Natural killer cell (primary cell): Measurements from ENCODE around the gene ERN1. TPM values are rescaled to one million over a fixed set of nuclear protein-coding genes. Genes with fewer than 3 reads are reported as not detected.

ENCODE experiments used
- ATAC-seq, 3 donors: fragments of 150-1000 bp in 2 of 3; fragments of 200-7000 bp in 1 of 3; cut with Tn5 transposase; 1 replicate in 1 of 3; 2 replicates in 2 of 3; pipeline ENCODE4 v1.10.0; 2021; ENCODE audit warnings: mild to moderate bottlenecking in 2 of 3, moderate library complexity in 2 of 3
- DNase-seq, 2 donors: peaks; one replicate each; pipeline versions ENCODE4 v3.0.0 to v3.0.0-alpha.2; 2013 to 2021; ENCODE audit warnings: mixed read lengths in 1 of 2
- H3K27ac ChIP-seq: one replicate; pipeline ENCODE4 v1.5.1; 2013; ENCODE audit warnings: mild to moderate bottlenecking, low read length
- H3K27me3 ChIP-seq: one replicate; pipeline ENCODE4 v1.6.1; 2013; ENCODE audit warnings: low read length; ENCODE audit not compliant: control insufficient read depth, insufficient read depth
- H3K36me3 ChIP-seq: one replicate; pipeline ENCODE4 v1.6.1; 2013; ENCODE audit warnings: low read length; ENCODE audit not compliant: control insufficient read depth, insufficient read depth
- H3K4me1 ChIP-seq: one replicate; pipeline ENCODE4 v1.6.1; 2013; ENCODE audit warnings: low read length; ENCODE audit not compliant: control insufficient read depth, insufficient read depth
- H3K4me3 ChIP-seq: one replicate; pipeline ENCODE4 v1.5.1; 2013; ENCODE audit warnings: low read length
- H3K9me3 ChIP-seq: one replicate; pipeline ENCODE4 v1.6.1; 2013; ENCODE audit warnings: low read length; ENCODE audit not compliant: control insufficient read depth, insufficient read depth
- H3K27ac Mint-ChIP-seq, 2 donors: one replicate each; pipeline ENCODE4 v1.8.0; 2022; ENCODE audit warnings: mild to moderate bottlenecking in 2 of 2, mixed read lengths in 2 of 2, moderate library complexity in 1 of 2
- H3K27me3 Mint-ChIP-seq, 2 donors: one replicate each; pipeline ENCODE4 v1.8.0; 2022; ENCODE audit warnings: low read depth in 2 of 2, mixed read lengths in 2 of 2
- H3K36me3 Mint-ChIP-seq: one replicate; pipeline ENCODE4 v1.8.0; 2022; ENCODE audit warnings: mixed read lengths
- H3K4me1 Mint-ChIP-seq, 2 donors: one replicate each; pipeline ENCODE4 v1.8.0; 2022; ENCODE audit warnings: mixed read lengths in 2 of 2
- H3K4me3 Mint-ChIP-seq: one replicate; pipeline ENCODE4 v1.8.0; 2022; ENCODE audit warnings: mild to moderate bottlenecking, moderate library complexity, mixed read lengths
- H3K9me3 Mint-ChIP-seq, 2 donors: one replicate each; pipeline ENCODE4 v1.8.0; 2022; ENCODE audit warnings: mixed read lengths in 2 of 2
- WGBS: methylation state at CpG from one replicate; pipeline ENCODE4 v1.1.7; 2013; ENCODE audit warnings: missing lambda C conversion rate; ENCODE audit not compliant: insufficient coverage; 5-methylcytosine and 5-hydroxymethylcytosine counted together
- intact Hi-C: fragments of 100-400 bp; cut with micrococcal nuclease; formaldehyde crosslinking; loops from one replicate; pipeline ENCODE4 v1.14.2; 2022
- total RNA-seq, 4 donors: library from RNA; stranded (reverse); fragments of 120-200 nt in 1 of 4; gene quantifications; one replicate each; pipeline versions ENCODE4 v1.2.3 to v1.2.4, GENCODE V29; 2013 to 2022
- TF ChIP-seq, protein P1 (sequence below): fragments of 200-600 bp; IDR thresholded peaks from one replicate; pipeline ENCODE4 v1.8.0; 2022; ENCODE audit warnings: antibody characterized with exemption

ERN1 gene
- total RNA-seq, 3 donors from 2014 or later (not counting 1 experiment from before 2014, with no cell fraction given): 52.9 to 90.5 (median 67.2) TPM

- H3K4me3 ChIP-seq: no peak overlapping the region
- peaks cover 10% of the 10 kb centered on the region for H3K36me3 Mint-ChIP-seq
- H3K9me3 Mint-ChIP-seq: no peaks in the 10 kb centered on the region
- no peak overlapping the region for H3K27ac ChIP-seq
- ATAC-seq (no peak), DNase-seq (no peak)
- no peaks in the 10 kb centered on the region for H3K4me1 Mint-ChIP-seq
- 94% methylated on average over 11 of the region's 11 CpGs for WGBS
- H3K36me3 ChIP-seq: peaks cover 16% of the 10 kb centered on the region
- TF ChIP-seq, protein P1, sequence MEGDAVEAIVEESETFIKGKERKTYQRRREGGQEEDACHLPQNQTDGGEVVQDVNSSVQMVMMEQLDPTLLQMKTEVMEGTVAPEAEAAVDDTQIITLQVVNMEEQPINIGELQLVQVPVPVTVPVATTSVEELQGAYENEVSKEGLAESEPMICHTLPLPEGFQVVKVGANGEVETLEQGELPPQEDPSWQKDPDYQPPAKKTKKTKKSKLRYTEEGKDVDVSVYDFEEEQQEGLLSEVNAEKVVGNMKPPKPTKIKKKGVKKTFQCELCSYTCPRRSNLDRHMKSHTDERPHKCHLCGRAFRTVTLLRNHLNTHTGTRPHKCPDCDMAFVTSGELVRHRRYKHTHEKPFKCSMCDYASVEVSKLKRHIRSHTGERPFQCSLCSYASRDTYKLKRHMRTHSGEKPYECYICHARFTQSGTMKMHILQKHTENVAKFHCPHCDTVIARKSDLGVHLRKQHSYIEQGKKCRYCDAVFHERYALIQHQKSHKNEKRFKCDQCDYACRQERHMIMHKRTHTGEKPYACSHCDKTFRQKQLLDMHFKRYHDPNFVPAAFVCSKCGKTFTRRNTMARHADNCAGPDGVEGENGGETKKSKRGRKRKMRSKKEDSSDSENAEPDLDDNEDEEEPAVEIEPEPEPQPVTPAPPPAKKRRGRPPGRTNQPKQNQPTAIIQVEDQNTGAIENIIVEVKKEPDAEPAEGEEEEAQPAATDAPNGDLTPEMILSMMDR: no peak
- no peaks in the 10 kb centered on the region for H3K27me3 Mint-ChIP-seq
- no peaks in the 10 kb centered on the region for H3K9me3 ChIP-seq
- no peak overlapping the region for H3K27ac Mint-ChIP-seq
- no peaks in the 10 kb centered on the region for H3K27me3 ChIP-seq
- H3K4me3 Mint-ChIP-seq: no peak overlapping the region
- intact Hi-C loops: no loop called here
- no peaks in the 10 kb centered on the region for H3K4me1 ChIP-seq
Measured at GRCh38 chr17:64155751-64156544, 26.0 kb upstream of the ERN1 start.

DNA sequence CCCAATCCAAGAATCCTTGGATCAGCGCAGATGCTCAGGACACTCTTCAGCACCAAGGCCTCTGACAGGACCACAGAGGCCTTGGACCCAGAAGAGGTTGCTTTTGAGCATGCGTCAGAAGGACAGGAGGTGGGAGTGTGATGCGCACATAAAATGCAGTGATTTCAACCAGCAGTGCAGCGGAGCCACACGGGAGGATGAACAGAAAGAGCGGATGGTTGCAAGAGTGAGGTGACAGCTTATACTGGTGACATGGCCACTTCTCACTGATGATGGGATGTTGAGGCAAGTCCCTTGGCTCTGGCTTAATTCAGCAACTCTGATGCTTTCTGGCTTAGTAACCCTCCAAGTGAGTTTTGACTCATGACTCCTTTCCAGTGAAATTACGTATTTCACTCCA, 25.2 kb upstream of the ERN1 start:
- no peaks in the 10 kb centered on the region for H3K9me3 ChIP-seq
- no peaks in the 10 kb centered on the region for H3K4me1 Mint-ChIP-seq
- peaks cover 24% of the 10 kb centered on the region for H3K36me3 ChIP-seq
- peaks cover 10% of the 10 kb centered on the region for H3K36me3 Mint-ChIP-seq
- TF ChIP-seq, protein P1: no peak
- H3K4me3 Mint-ChIP-seq: no peak overlapping the region
- 97% methylated on average over 7 of the region's 7 CpGs for WGBS
- no peak overlapping the region for H3K27ac ChIP-seq
- H3K9me3 Mint-ChIP-seq: no peaks in the 10 kb centered on the region
- no peak overlapping the region for H3K27ac Mint-ChIP-seq
- H3K27me3 ChIP-seq: no peaks in the 10 kb centered on the region
- no peak overlapping the region for H3K4me3 ChIP-seq
- H3K4me1 ChIP-seq: no peaks in the 10 kb centered on the region
- intact Hi-C loops: no loop called here
- no peak for DNase-seq
- no peaks in the 10 kb centered on the region for H3K27me3 Mint-ChIP-seq
- ATAC-seq: no peak

DNA sequence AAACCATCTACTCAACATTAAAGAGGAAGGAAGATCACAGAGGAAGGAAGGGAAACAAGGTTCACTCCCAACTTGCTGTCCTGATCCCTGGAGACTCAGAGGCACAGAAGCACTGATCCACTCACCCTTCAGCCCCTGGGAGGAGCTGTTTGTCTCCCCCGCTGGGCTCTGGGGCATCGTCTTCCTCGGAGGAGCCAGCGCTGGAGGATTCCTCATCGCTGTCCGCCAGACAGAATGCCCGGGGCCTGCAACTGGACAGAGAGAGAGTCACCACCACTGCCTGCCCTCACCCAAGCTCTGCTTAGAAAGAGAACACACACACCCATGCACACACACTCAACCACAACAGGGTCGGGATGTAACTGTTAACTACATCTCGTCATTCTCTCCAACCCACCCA, 24.8 kb upstream of the ERN1 start:
- DNase-seq (no peak), ATAC-seq (no peak)
- Histone ChIP-seq H3K9me3 (no peaks in the 10 kb centered on the region), H3K36me3 (peaks cover 24% of the 10 kb centered on the region), H3K27me3 (no peaks in the 10 kb centered on the region), H3K27ac (no peak overlapping the region), H3K4me1 (no peaks in the 10 kb centered on the region), H3K4me3 (no peak overlapping the region)
- intact Hi-C loops: no loop called here
- H3K9me3 Mint-ChIP-seq: no peaks in the 10 kb centered on the region
- no peaks in the 10 kb centered on the region for H3K27me3 Mint-ChIP-seq
- H3K27ac Mint-ChIP-seq: no peak overlapping the region
- TF ChIP-seq, protein P1: no peak
- no peak overlapping the region for H3K4me3 Mint-ChIP-seq
- H3K4me1 Mint-ChIP-seq: no peaks in the 10 kb centered on the region
- 96% methylated on average over 9 of the region's 9 CpGs for WGBS
- H3K36me3 Mint-ChIP-seq: peaks cover 10% of the 10 kb centered on the region

DNA sequence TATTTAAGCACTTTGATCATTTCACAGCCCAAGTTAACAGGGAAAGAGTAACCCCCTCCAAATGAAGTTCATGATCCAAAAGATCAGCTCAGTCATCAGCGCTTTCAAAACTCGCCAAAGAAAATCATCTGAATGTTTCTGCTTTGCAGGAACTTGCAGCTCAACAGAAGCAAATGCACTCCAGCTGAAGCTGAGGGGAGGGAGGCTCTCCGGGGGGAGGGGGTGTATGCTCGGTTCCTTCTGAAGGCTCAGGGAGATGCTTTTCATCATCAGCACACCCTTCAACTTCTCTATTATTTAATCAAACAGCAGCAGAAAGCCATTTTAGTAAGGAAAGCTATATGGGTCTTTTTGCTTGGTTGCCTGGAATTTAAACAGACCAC, 24.4 kb upstream of the ERN1 start:
- peaks cover 10% of the 10 kb centered on the region for H3K36me3 Mint-ChIP-seq
- no peaks in the 10 kb centered on the region for H3K4me1 Mint-ChIP-seq
- H3K36me3 ChIP-seq: peaks cover 24% of the 10 kb centered on the region
- 86% methylated on average over 2 of the region's 4 CpGs for WGBS
- no peak overlapping the region for H3K27ac ChIP-seq
- TF ChIP-seq, protein P1: no peak
- no peak overlapping the region for H3K27ac Mint-ChIP-seq
- no peaks in the 10 kb centered on the region for H3K4me1 ChIP-seq
- intact Hi-C loops: no loop called here
- ATAC-seq: no peak
- DNase-seq: no peak
- no peaks in the 10 kb centered on the region for H3K27me3 Mint-ChIP-seq
- no peaks in the 10 kb centered on the region for H3K9me3 Mint-ChIP-seq
- no peaks in the 10 kb centered on the region for H3K9me3 ChIP-seq
- H3K4me3 Mint-ChIP-seq: no peak overlapping the region
- H3K27me3 ChIP-seq: no peaks in the 10 kb centered on the region
- H3K4me3 ChIP-seq: no peak overlapping the region
